IPS-NIHi11 (cell line): Measurements from ENCODE around the gene PAQR7.
A peak's percentile ranks its signal among the peaks of the same experiment; 100 is the strongest.
"Not testable (repeated sequence)": the region's sequence is repeated elsewhere in the genome, so short reads cannot be mapped to it uniquely, and the experiment has no call there.

Experiments used
- DNase-seq: peaks from one replicate; pipeline ENCODE4 v3.0.0; 2012; ENCODE audit warnings: mixed read lengths, low spot score

The PAQR7 gene

GRCh38 chr1:25844536-25845337 lies 30.8 kb downstream of the PAQR7 start:
- DNase-seq, result no peak

DNA sequence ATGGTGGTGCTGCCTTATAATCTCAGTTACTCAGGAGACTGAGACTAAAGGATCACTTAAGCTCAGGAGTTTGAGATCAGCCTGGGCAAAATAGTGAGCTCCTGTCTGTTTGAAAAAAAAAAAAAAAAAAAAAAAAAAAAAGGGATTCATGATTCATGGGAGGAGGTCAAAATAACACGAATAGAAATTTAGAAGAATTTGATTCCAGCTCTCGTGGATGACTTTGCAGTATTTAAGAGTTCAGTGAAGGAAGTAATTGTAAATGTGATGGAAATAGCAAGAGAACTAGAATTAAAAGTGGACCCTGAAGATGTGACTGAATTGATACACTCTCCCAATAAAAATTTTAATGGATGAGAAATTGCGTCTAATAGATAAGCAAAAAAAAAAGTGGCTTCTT lies 32.0 kb downstream of the PAQR7 start:
- DNase-seq, result no peak

DNA sequence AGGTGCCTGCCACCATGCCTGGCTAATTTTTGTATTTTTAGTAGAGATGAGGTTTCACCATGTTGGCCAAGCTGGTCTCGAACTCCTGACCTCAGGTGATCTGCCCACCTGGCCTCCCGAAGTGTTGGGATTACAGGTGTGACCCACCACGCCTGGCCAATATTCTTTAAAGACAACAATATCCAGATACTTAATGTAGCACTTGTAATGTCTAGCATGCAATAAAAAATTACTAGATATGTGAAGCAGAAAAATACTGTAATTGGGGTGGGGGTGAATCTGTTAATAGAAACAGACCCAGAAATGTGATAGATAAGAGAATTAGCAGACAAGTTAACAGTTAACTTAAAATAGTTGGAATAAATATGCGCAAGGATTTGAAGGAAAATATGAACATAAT lies 35.7 kb downstream of the PAQR7 start:
- not testable (repeated sequence) for DNase-seq

DNA sequence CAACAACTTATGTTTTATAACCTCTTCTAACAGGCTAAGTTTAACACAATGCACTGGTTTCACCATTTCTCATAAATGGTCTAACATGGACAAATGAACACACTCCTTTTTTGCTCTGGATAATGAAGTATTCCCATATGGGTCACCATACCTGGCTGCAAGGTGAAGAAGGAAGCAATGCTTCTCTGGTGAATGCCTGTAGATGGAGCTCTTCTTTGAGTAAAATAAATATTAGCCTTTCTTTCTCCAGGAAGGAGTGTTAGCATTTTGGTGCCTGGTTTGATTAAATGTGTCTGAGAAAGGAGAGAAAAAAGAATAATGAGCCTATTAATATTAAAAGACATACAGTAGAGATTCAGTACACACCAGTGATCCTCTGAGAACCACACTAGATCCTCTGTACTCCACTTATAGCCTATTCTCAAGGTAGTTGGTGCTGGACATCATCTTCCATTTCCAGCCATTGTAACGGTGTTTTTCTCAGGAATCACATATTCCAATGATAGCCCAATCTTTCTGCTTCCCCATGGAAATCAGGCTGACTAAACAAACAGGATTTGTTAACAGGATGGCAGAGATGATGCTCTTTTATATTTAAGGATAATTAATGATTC lies 38.1 kb downstream of the PAQR7 start:
- DNase-seq, result peak; percentile 44

DNA sequence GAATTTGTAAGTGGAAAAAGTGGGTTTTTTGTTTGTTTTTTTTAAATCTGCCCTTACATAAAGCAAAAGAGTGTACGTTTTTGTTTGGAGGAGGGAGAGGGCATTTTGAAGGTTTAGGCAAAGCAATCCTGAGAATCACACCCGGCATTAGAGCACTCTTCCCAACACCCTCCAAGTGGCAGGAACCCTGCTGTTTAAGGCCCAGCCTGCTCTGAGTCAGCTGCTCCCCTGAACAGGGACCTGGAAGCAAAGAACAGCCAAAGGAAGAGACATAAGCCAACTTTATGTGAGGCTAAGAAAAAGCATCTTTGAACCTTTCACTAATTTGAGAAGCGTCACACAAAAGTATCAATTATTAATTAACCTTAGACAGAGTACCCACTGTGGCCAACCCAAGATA lies 38.8 kb downstream of the PAQR7 start:
- no peak for DNase-seq

DNA sequence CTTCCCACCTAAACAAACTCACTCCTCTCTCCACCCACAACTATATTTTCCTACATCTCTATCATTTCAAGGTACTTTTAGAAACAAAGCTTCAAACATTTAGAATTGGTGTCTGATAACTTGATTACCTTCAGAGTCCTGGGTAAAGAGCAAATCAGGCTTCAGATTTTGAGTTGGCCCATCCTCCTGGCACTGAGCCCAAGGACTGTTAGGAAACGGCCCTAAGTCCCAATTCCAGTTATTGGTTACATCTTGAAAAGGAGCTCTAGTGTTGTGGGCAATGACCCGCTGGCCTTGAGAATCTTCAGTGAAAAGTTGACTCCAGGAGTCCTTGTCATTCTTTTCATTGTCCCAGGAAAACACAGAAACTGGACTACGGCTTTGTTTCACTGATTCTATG lies 40.6 kb downstream of the PAQR7 start:
- no peak for DNase-seq

GRCh38 chr1:25833158-25833557 lies 42.4 kb downstream of the PAQR7 start:
- DNase-seq, result no peak

- DNase-seq, result no peak
Observed at GRCh38 chr1:25832336-25833037, 43.0 kb downstream of the PAQR7 start.

DNA sequence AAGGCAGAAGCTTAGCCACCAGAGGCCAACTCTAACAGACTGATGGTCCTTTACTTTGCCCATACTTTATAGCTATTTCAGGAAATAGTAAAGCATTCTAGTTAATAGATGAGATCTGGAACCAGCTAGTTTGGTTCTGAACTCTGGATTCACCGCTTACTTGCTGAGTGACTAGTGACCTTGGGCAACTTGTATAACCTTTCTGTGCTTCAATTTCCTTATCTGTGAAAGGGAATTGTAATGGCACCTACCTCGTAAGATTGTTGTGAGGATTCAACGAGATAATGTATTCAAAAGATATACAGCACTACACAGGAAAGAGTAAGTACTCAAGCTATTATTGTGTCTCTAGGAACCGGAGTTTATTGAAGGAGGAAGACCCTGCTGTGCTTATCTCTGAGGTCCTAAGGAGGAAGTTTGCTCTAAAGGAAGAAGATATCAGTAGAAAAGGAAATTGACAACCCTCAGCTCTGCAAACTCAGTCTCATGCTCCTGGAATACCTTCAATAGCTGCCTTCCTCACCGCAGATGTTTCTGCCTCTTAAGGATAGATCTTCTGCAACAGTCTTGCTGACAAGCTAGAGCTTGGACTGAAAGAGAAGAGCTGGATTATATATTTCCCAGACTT lies 43.8 kb downstream of the PAQR7 start:
- DNase-seq, result no peak

DNA sequence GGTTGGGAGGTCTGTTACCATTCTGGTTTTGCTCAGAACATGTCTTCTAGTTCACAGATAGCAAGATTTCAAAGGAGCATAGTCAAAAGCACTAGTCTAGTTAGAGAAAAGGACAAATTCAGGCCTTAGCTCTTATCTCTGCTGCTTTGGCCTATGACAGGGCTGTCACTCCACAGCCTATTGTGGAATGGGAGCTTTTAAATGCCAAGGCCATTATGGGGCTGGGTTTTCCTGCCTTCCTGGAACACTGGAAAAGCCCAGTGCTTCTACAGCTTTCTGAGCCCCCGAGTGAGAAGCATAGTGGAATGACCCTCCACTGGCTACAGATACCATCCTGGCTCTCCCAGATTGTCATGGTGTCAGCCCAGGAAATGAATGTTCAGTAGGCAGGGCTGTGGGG lies 46.5 kb downstream of the PAQR7 start:
- DNase-seq, result no peak

DNA sequence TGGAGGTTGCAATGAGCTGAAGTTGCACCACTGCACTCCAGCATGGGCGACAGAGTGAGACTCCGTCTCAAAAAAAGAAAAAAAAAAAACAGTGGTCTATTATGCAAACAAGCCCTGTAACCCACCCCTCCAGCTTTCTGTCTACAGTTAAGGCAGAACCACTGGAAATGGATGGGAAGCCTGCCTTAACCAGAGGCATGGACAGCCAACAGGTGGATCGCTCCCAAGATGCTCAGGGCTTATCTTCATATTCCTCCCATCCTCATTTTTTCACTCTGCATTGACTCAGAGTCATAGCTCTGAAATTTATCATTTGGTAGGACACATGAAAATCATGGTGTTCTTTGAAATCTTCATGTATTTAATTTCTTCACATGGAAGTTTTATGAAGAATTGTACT lies 47.0 kb downstream of the PAQR7 start:
- DNase-seq, result no peak

DNA sequence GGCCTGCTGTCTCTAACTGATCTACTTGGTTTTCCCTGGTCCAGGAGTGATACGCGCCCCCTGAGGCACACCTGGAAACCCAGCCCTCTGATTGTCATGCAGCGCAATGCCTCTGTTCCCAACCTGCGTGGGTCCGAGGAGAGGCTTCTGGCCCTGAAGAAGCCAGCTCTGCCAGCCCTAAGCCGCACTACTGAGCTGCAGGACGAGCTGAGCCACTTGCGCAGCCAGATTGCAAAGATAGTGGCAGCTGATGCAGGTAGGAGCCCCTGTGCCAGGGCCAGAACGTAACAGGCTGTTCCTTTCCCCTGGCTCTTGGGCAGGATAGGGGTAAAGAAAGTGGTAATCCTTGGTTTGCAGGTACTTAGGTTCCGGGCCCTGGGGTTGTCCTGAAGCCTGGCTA lies 48.9 kb downstream of the PAQR7 start:
- no peak for DNase-seq

- no peak for DNase-seq
Observed at GRCh38 chr1:25825605-25826004, 49.9 kb downstream of the PAQR7 start.

DNA sequence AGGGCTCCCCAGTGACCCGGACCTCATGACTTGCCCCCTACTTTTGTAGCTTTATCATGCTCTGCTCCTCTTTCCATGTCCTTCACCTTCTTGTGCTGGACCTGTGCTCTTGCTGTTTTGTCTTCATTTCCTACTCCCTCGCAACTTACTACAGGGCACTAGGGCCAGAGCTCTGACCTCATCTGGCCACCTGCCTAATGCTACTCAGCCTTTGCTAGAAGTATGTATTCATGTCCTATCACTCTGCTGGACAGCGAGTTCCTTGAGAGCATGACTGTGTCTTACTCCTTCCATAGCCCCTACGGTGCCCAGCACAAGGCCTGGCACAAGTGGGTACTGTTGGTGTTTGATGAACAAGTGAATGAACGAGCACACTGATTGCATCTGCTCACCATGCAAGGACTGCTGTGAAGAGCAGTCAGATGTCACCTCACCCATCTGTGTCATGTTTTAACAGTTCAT lies 53.8 kb downstream of the PAQR7 start:
- no peak for DNase-seq

DNA sequence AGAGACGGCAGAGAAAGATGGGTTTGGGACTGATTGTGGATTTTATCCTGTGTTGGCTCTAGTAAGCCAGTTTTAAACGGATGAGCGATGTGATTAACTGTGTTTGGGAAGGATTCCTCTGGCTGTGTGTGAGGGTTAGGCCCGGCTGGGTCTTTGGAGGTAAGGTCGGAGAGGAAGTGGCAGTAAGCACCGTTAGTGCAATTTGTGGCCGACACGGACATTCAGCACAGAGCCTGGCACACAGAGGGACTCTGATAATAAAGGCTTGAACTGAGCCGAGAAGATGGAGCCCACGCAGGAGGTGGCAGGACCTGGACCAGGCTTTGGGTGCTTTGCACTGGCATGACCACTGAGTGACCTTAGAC lies 54.4 kb downstream of the PAQR7 start:
- DNase-seq, result no peak

DNA sequence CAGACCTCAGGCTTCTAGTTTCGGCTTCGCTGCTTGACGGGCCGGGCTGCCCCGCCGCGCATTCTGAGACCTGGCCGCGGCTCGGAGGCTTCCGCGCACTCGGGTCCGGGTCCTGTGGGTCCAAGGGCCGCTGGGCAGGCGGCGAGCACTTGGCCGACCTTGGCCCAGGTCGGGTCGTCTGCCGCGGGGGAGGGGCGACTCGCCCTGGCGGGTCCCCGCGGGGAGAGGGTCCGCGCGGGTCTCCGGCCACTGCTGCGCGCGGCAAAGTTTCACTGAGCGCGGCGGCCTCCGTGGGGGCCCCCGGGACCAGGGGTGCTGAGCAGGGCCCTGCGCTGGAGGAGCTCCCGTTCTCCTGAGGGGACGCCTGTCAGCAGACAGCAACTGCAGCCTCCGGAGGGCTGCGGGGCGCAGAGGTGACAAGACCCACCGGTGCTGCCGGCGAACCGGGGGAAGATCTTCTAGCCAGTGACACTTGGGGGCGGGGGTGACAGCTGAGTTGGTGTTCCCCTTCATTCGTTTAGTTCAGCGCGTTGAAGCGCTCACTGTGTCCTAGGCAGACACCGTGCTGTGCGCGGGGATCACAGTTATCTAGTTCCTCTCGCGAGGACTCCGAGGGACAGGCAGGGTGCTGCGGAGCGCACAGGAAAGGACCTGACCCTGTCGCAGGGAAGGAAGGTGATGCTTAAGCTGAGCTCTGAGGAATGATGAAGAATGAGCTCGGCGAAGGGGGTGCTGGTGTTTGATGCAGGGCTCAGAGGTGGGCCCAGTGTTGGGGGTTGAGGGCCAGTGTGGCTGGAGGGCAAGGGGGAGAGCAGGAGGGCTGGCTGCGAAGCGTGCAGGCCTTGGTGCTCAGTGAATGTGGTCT lies 55.0 kb downstream of the PAQR7 start:
- peak; percentile 77 for DNase-seq

DNA sequence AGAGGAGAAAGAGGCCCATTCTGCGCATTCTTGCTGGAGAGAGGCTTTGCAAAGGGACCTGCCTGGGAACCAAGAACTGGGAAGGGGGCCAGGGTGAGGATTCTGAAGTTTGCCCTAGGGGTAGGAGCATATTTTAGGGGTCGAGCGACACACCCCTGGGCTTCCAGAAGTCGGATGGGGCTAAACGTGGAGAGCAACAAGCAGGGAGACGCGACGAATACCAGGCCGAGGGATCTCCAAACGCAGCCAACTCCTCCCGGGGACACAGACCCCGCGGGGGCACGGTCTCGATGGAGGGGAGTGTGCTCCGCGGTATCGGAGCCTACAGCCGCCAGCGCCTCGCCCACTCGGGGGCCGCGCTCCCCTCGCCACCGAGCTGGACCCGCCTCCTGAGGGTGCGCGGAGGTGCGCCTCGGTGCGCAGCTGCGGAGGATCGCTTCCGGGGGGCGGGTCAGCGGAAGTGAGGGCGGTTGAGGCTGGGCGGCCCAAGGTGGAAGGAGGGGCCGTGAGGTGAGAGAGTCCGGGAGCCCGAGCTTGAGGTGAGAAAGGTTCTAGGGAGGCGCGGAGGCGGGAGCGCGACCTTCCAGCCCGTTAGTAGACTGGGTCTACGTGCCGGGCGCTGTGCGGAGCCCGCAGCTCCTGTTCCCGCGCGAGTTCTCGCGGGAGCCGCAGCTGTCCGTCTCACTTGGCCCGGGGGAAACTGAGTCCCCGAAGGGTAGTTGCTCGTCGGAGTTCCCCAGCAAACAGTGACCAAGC lies 55.8 kb downstream of the PAQR7 start, which contains the start of gene MTFR1L:
Gene MTFR1L (plus strand): TSS at position 464 of the 756 bp plus-strand sequence. CDS start 3,151 bp downstream, outside the sequence.
- peak; percentile 96 for DNase-seq

DNA sequence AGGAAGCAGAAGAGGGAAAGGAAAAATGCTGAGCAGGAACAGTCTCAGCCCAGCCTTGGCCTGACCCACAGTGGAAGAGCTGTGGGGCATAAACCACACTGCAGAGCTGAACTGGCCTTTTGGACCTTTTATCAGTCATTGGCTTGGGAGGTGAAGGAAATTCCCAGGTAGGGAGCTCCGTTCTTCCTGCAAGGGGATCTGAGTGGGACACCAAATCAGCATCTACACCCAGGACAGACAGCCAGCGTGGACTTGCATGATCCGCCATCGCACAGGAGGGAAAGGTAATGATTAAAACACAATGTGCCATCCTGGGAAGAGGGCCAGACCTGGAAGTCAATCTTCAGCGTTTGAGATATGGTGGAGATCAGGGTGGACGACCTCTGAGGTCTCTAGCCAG lies 56.9 kb downstream of the PAQR7 start:
- DNase-seq, result no peak

GRCh38 chr1:25817840-25818501 lies 57.5 kb downstream of the PAQR7 start:
- DNase-seq, result no peak

GRCh38 chr1:25816112-25816718 lies 59.3 kb downstream of the PAQR7 start:
- DNase-seq, result no peak
